Stimulated activated naive CD8-positive, alpha-beta T cell treated with anti-CD3 and anti-CD28 coated beads, Interleukin-15, Interleukin-2, amounts not matched to agents 100 ng/mL and 50 ng/mL, for 24 hours (primary cell): ENCODE data around the gene ADSL.

Experiments used
- H3K27ac Mint-ChIP-seq: one replicate; pipeline ENCODE4 v1.8.0; 2021; ENCODE audit warnings: mild to moderate bottlenecking, mixed read lengths
- H3K27me3 Mint-ChIP-seq: one replicate; pipeline ENCODE4 v1.8.0; 2021; ENCODE audit warnings: mixed read lengths
- H3K36me3 Mint-ChIP-seq: one replicate; pipeline ENCODE4 v1.8.0; 2021; ENCODE audit warnings: low read depth, mixed read lengths
- H3K4me1 Mint-ChIP-seq: one replicate; pipeline ENCODE4 v1.8.0; 2021; ENCODE audit warnings: low read depth, mixed read lengths
- H3K4me3 Mint-ChIP-seq: one replicate; pipeline ENCODE4 v1.8.0; 2021; ENCODE audit warnings: mild to moderate bottlenecking, mixed read lengths
- H3K9me3 Mint-ChIP-seq: one replicate; pipeline ENCODE4 v1.8.0; 2021; ENCODE audit warnings: mixed read lengths

The ADSL gene

DNA sequence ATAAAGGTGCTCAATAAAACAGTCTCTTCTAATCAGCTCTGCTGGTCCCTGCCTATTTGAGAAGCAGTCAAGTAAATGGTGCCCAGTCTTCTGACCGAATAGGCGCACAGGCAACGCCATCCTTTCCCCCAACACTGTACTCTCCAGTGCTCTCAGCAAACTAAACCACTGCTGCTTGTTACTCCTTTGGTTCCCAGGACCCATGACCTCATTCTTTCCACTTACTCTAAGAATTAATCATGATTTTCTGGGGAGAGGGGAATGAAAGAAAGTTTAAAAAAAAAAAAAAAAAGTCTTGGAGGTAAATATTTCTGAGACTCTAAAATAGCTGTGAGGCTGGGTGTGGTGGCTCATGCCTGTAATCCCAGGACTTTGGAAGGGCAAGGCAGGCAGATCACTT is 87.8 kb downstream of the ADSL start:
- Mint-ChIP-seq H3K9me3 (no peaks in the 10 kb centered on the region), H3K4me3 (no peak overlapping the region), H3K36me3 (peaks cover 46% of the 10 kb centered on the region), H3K27ac (peak overlapping the region; percentile 52), H3K4me1 (peaks cover 73% of the 10 kb centered on the region), H3K27me3 (no peaks in the 10 kb centered on the region)

DNA sequence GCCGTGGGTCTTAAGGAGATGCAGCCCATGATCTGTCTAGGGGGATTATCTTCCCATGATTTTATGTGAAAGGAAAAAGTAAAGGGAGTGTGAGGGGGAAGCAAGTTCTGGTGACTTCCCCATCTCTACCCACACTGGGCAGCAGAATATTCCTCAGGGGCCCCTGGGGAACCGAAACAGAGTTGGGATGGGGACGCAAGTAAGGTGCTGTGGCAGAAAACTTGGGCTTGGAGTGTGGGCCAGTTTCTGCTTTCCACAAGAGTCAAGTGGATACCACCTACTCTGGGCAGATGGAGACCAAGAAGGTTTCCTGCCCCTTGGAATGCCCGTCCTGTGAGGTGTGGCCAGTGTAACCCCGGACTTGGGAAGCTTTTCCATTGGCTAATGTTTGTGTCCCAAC is 88.4 kb downstream of the ADSL start:
- Mint-ChIP-seq H3K27me3 (no peaks in the 10 kb centered on the region), H3K27ac (peak overlapping the region; percentile 55), H3K9me3 (no peaks in the 10 kb centered on the region), H3K4me3 (no peak overlapping the region), H3K36me3 (peaks cover 41% of the 10 kb centered on the region), H3K4me1 (peaks cover 78% of the 10 kb centered on the region)

DNA sequence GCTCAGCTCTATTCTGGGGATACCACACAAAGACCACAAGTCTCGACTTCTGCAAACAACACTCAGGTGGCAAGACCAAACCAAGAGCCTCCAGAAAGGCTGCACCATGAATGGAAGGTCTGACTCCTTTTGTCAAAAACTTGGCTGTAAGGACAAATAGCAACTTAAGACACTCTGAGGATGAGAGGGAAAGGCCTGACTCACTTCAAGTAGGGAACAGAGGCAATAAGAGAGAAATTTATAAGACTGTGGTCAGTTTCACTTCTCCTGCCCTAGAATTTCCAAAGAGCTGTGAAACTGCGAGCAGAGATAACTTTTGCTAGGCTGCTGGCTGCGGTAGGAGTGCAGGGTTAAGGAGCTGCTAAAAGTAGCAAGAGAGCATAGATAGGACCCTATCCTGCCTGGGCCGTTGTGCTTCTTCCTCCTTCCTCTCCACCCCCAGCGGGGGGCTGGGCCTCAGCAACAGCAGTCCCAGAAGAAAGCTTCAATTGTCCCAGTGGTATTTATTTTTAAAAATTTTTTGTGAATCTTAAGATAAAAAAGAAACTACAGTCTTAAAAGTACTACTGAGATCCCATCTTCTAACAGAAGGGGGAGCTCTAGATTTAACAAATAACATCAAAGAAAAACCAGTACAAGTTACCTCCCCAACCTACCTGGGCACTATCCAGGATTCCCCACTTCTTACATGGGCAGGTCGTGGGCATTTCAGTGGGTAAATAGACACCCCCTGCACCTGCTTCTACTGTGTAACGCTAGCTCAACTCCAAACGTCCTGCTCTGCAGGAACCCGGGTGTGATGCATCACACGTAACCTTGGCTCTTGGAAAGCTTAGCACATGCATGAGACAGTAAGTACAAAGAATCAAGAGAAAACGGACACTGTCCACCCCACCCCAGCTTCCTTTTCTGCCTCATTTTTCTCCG is 90.5 kb downstream of the ADSL start:
- H3K4me3 Mint-ChIP-seq: peak overlapping the region; percentile 57
- peak overlapping the region; percentile 90 for H3K27ac Mint-ChIP-seq
- peaks cover 32% of the 10 kb centered on the region for H3K36me3 Mint-ChIP-seq
- peaks cover 95% of the 10 kb centered on the region for H3K4me1 Mint-ChIP-seq
- no peaks in the 10 kb centered on the region for H3K9me3 Mint-ChIP-seq
- H3K27me3 Mint-ChIP-seq: no peaks in the 10 kb centered on the region
